OCI-LY7 (cell line): ENCODE results near the gene MAPK8IP1.

Source experiments
- EZH2phosphoT487 ChIP-seq: fragments of 200-600 bp; sonication (generic); IDR thresholded peaks from 2 replicates; pipeline ENCODE4 v1.6.1; 2018; ENCODE audit warnings: low read depth, borderline replicate concordance, mild to moderate bottlenecking, mixed run types, antibody characterized with exemption, low read length, moderate library complexity, mixed read lengths
- TF ChIP-seq, protein P1 (sequence below): fragments of 200-600 bp; sonication (generic); conservative IDR thresholded peaks from 2 replicates; pipeline ENCODE4 v1.5.1; 2014; ENCODE audit warnings: mild to moderate bottlenecking, antibody characterized with exemption, low read length, moderate library complexity, mixed read lengths

DNA sequence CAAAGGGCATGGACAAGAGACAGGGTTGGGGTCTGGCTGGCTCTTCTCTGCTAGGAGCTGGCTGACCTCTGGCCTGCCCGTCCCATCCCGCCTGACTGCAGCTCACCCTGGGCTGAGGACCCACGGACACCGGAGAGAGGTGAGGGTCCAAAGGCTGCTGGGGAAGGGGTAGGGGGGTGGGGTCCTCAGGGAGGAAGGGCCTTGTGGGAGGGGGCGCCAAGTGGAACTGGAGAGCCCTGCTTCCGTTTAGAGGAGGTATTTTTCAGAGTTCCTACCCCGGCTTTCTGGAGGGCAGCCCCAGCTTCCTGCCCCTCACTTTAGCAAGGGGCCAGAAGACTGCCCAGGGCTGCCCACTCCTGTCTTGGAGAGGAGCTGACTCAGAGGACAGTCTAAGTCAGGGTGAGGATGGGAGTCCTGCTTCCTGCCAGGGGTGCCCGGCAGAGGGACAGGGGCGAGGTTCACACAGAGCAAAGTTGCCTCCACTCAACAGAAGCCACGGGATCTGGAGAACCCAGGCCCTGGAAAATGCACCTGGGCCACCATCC lies 44.1 kb downstream of the MAPK8IP1 start:
- TF ChIP-seq, protein P1, sequence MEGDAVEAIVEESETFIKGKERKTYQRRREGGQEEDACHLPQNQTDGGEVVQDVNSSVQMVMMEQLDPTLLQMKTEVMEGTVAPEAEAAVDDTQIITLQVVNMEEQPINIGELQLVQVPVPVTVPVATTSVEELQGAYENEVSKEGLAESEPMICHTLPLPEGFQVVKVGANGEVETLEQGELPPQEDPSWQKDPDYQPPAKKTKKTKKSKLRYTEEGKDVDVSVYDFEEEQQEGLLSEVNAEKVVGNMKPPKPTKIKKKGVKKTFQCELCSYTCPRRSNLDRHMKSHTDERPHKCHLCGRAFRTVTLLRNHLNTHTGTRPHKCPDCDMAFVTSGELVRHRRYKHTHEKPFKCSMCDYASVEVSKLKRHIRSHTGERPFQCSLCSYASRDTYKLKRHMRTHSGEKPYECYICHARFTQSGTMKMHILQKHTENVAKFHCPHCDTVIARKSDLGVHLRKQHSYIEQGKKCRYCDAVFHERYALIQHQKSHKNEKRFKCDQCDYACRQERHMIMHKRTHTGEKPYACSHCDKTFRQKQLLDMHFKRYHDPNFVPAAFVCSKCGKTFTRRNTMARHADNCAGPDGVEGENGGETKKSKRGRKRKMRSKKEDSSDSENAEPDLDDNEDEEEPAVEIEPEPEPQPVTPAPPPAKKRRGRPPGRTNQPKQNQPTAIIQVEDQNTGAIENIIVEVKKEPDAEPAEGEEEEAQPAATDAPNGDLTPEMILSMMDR = no peak
- no peak for TF ChIP-seq EZH2phosphoT487
